HG02981 (cell line): ENCODE results near the gene SARNP.
"Not testable (repeated sequence)": the region's sequence is repeated elsewhere in the genome, so short reads cannot be mapped to it uniquely, and the experiment has no call there.

Experiments
- ATAC-seq: cut with Tn5 transposase; IDR thresholded peaks from one replicate; pipeline ENCODE4 v1.9.1; 2021; ENCODE audit warnings: mild to moderate bottlenecking, moderate library complexity; ENCODE audit not compliant: unreplicated experiment

Gene SARNP

DNA sequence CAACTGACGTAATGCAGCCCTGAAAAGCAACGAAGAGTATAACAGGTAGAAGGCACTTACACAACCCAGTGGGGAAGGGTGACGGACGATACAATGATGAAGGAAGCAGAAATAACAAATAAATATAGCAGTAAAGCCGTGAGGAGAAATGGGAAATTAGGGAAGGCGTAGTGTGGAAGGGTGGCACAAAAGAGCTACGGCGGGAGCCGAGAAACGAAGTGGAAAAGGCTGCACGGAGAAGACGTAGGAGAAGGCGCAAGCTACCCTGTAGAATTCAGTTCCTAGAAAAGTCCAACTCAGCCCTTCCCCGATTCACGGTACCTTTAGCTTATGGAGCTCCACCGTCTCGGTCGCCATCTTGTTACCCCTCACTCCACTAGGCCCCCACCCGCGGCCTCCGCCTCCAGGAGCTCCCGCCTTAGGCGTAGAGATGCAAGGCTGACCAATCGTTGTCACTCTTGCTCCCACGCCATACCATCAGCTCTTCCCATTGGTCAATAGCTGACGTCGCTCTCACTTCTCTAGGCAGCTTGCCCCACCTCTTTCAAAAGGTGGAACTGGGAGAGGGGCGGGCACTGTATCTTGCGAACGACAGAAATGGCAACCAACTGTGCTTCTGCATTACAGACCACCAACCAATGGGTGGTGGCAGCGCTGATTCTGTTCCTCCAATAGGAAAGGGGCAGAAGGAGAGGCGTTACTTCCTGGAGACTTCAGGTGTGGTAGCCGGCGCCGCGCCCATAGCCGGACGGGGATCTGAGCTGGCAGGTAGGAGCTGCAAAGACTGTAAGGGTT lies at the start of gene SARNP, which contains the start of gene ORMDL2:
SARNP (minus strand) TSS at position 380 of the 795 bp plus-strand sequence; CDS start at position 357, 23 bp downstream.
ORMDL2 (plus strand) TSS at position 697 of the 795 bp plus-strand sequence. CDS start 959 bp downstream, outside the sequence.
- peak; percentile 96 for ATAC-seq

GRCh38 chr12:55866454-55867004 lies 49.0 kb upstream of the SARNP start:
- ATAC-seq = not testable (repeated sequence)

GRCh38 chr12:55865327-55865726 lies 47.8 kb upstream of the SARNP start:
- ATAC-seq = no peak

GRCh38 chr12:55862931-55863330 lies 45.4 kb upstream of the SARNP start:
- not testable (repeated sequence) for ATAC-seq

DNA sequence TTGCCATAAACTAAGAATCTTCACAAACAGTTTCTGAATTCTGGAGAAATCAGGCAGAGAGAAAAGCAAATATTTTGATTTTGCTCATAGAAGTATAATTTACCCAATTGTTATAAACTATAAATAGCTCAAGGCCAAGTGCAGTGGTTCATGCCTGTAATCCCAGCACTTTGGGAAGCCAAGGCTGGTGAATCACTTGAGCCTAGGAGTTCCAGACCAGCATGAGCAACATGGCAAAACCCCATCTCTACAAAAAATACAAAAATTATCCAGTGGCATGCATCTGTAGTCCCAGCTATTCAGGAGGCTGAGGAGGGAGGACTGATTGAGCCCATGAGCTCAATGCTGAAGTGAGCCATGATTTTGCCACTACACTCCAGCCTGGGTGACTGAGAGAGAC lies 44.8 kb upstream of the SARNP start:
- ATAC-seq = no peak

DNA sequence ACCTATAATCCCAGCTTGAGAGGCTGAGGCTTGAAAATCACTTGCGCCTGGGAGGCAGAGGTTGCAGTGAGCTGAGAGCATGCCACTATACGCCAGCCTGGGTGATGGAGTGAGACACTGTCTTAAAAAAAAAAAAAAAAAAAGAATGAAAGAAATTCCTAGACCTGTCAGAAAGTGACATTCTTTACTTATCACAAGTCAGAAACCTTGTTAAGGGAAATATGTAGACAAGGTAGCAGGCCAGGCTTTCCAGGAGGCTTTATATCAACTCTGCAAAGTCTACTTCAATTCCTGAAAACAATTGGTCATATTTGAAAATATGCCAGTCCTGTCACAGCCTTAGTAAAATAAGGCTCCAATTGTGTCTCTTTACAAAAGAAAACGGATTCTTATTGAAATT lies 44.3 kb upstream of the SARNP start:
- no peak for ATAC-seq

GRCh38 chr12:55861396-55861795 lies 43.9 kb upstream of the SARNP start:
- no peak for ATAC-seq

DNA sequence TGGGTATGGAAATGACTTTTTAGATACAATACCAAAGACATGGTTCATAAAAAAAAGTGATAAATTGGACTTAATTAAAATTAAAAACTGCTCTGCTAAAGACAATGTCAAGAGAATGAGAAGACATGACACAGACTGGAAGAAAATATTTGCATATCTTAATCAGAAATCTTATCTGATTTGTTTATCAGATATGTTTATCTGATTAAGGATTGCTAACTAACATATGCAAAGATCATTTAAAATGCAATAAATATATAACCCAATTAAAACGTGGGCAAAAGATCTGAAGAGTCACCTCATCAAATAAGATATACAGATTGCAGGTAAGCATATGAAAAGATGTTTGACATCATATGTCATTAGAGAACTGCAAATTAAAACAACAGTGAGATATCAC lies 35.2 kb upstream of the SARNP start:
- no peak for ATAC-seq

DNA sequence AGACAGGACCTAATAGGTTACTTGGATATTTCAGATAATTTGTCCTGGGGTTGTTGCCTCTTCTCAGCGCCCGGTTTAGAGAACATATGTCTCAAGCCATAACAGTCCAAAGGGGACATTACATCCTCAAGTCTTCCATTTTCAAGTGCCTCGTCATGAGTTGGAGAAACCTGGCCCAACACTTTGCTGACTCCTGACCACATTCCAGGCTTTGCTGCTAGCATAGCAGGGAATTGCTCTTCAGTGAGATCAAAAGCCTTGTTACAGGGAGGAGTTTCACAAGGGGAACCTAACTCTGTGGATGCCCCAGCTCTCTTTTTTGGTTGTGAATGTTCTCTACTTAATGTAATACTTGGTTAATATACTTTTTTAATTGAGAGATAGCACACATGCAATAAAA lies 33.4 kb upstream of the SARNP start:
- ATAC-seq = no peak

DNA sequence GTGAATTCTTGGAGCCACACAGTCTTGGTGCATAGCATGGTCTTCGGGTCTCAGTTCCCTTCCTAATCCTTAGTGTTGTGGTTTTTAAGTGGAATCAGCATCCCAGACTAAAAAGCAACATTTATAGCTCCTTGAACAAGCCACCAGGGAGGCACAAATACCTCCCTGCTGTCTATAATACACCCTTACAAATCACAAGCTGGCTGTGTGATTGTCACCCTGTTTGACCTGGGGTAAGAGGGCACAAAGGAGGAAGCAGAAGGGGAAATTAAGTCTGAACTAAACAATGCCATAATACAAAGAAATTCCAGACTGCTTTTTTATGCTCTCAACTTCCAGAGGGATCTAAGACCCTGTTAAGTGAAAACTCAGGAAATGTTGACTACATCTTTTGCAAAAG lies 32.9 kb upstream of the SARNP start:
- no peak for ATAC-seq

DNA sequence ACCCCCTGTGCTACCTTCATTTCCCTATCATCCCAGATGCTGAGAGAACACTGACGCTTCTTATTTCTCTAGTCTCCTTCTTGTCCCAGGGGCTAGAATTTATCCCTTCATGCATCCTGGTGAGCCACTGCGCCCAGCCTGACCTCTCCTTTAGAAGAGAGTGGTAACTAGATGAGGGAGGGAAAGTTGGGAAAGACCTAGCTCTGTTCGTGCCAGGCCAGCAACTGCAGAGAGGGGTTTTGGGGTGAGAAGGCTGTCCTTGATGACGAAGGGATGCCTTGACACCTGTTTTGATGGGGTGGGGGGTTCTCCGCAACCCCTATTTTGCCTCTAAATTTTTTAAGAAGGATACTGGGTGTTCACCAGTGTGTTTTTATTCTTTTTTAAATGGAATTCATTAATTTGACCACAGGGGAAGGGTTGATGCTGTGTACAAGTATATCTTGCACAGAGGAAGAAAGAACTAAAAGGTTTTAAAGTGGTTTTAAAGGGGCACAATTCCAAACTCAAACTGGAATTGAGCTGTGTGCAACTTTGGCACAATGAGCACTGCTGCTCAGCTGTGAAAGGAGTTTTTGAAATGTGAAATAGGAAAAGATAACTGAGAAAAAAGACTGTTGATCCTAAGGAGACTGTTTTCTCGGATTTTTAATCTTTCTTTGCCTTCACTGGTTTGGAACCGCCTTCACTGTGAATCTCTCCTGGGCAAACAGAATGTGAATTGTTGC lies 32.3 kb upstream of the SARNP start:
- ATAC-seq = no peak

DNA sequence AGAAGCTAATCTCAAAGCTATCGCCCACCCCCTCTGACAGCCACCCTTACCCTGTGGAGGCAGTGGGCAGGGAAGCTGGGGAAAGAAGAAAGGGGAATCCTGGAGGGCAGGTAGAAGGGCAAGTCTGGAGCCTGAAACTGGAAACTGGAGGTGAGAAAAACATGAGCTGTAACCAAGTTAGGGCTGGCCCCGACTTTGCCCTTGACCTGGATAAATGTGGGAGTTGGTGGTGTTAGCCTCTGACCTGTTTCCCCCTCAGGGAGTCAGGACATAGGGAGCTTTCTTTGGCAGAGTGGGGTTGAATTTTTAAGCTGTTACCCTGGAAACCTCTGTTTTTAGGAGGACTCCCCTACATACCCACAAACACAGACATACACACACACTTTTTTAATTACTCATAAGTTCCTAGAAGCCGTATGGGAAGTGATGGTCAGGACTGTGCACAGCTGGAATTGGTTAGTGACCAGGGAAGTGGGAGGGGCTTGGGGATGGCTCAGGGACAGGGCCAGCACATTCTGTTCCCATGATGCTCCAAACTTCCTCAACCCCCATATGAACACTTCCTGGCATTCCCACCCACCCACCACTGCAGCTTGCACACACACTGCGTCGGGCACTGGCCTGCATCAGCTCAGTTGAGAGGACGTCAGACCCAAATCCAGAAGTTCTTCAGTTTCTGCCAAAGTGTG lies 30.2 kb upstream of the SARNP start:
- no peak for ATAC-seq

- ATAC-seq = no peak
Measured at GRCh38 chr12:55847033-55847432, 29.5 kb upstream of the SARNP start.

DNA sequence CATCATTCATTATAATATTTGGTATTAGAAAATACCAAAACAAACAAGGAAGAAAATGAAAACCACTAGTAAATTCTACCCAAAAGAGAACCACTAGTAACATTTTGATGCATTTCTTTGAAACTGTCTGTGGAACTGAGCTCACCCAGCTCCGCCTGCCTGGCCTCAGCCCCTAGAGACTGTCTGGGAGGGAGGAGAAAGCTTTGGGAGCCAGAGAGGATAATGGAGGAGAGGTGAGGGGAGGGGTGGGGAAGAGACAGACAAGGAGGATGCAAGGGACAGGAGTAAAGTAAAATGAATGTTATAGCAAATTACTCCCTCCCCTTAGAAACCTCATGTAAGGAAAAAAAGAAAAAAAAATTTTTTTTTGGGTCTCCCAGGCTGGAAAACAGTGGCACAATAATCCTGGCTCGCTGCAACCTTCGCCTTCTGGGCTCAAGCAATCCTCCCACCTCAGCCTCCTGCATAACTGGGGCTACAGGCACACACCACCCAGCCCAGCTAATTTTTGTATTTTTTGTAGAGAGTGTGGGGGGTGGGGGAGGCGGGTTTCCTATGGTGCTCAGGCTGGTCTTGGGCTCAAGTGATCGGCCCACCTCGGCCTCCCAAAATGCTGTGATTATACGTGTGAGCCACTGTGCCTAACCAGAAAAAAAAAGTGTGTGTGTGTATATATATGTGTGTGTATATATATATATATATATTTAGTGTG lies 28.4 kb upstream of the SARNP start:
- ATAC-seq = no peak

- no peak for ATAC-seq
Measured at GRCh38 chr12:55845361-55845760, 27.8 kb upstream of the SARNP start.

GRCh38 chr12:55844961-55845360 lies 27.4 kb upstream of the SARNP start:
- ATAC-seq = no peak

DNA sequence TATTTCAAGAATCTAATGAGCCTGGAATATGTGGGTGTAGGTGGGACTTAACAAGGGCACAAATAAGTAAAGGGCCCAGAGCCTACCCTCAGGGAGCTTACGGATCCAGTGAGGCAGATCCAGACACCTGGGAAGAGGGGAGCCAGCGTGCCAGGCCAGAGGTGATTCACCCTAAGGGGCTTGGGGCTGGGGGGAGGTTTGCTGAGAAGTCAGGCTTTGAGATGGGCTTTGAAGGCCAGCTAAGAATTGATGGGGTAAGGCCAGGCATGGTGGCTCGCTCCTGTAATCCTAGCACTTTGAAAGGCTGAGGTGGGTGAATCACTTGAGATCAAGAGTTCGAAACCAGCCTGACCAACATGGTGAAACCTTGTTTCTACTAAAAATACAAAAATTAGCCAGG lies 25.9 kb upstream of the SARNP start:
- ATAC-seq = no peak

- no peak for ATAC-seq
Measured at GRCh38 chr12:55842681-55843429, 25.3 kb upstream of the SARNP start, which contains the start of gene MMP19. Gene MMP19 (minus strand): TSS chr12:55842936. CDS start chr12:55842830, 106 bp downstream.

DNA sequence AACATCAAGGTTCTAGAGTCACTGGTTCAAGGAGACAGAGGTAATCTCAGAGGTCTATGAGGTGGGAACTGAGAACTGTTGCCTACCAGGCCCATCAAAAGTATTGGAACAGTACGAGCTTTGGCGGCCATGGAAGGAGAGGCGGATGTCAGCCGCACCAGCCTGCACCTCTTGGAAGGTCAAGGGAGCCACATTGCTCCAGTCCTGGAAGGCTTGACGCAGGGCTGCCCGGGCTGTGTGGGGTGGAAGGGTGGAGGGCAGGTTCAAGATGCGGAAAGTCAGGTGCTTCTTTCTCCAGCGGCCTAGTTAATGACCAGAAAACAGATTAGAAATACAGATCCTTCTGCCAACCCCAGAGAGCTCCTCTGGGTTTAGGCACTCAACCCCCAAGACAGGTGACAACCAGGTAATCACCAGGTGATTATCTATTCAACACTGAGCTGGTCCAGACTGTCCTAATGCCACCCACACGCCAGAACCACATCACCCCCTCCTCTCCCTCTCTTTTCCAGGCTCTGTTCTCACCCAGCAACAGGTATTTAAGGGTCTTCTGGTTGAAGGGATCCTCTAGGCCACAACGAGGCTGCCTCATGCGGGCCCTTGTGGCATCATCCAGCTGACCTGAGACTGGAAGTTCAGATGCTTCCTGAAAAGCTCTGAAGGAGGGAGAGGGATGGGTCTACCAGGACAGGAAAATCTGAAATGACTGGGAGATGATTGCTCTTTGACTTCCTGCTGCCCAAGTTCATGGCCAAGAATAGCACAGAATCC lies 23.2 kb upstream of the SARNP start:
- no peak for ATAC-seq
